HG02642 (cell line): ENCODE measurements around the gene FAM117A.
A peak's percentile ranks its signal among the peaks of the same experiment; 100 is the strongest.

ENCODE experiments used
- ATAC-seq: cut with Tn5 transposase; IDR thresholded peaks from one replicate; pipeline ENCODE4 v1.9.1; 2021; ENCODE audit warnings: mild to moderate bottlenecking; ENCODE audit not compliant: unreplicated experiment, poor library complexity

Gene FAM117A

GRCh38 chr17:49763735-49764558 is at the start of gene FAM117A:
TSS of gene FAM117A (minus strand) at chr17:49764131. CDS start at chr17:49764087, 44 bp downstream.
- ATAC-seq: peak; percentile 92

GRCh38 chr17:49809056-49809455 is 45.1 kb upstream of the FAM117A start:
- ATAC-seq: no peak

GRCh38 chr17:49798738-49799137 is 34.8 kb upstream of the FAM117A start:
- ATAC-seq: no peak

- no peak for ATAC-seq
Measured at GRCh38 chr17:49798182-49798581, 34.3 kb upstream of the FAM117A start.

- ATAC-seq: no peak
Measured at GRCh38 chr17:49795372-49795771, 31.4 kb upstream of the FAM117A start.

GRCh38 chr17:49793309-49793708 is 29.4 kb upstream of the FAM117A start:
- ATAC-seq: no peak

GRCh38 chr17:49789243-49789578 is 25.3 kb upstream of the FAM117A start:
- no peak for ATAC-seq

GRCh38 chr17:49788478-49789242 is 24.7 kb upstream of the FAM117A start, which contains the start of gene KAT7:
TSS of gene KAT7 (plus strand) at chr17:49788681. CDS start at chr17:49788835, 154 bp downstream.
- peak; percentile 92 for ATAC-seq

GRCh38 chr17:49787884-49788477 is 24.1 kb upstream of the FAM117A start:
- ATAC-seq: no peak

- no peak for ATAC-seq
Measured at GRCh38 chr17:49784636-49785035, 20.7 kb upstream of the FAM117A start.

- no peak for ATAC-seq
Measured at GRCh38 chr17:49783791-49784190, 19.9 kb upstream of the FAM117A start.

- no peak for ATAC-seq
Measured at GRCh38 chr17:49783071-49783715, 19.3 kb upstream of the FAM117A start.

GRCh38 chr17:49779739-49780231 is 15.9 kb upstream of the FAM117A start:
- no peak for ATAC-seq

- ATAC-seq: no peak
Measured at GRCh38 chr17:49779156-49779738, 15.3 kb upstream of the FAM117A start.

- ATAC-seq: no peak
Measured at GRCh38 chr17:49777563-49777962, 13.6 kb upstream of the FAM117A start.

GRCh38 chr17:49776551-49777300 is 12.8 kb upstream of the FAM117A start:
- ATAC-seq: no peak

- ATAC-seq: no peak
Measured at GRCh38 chr17:49775546-49776260, 11.8 kb upstream of the FAM117A start.

GRCh38 chr17:49766918-49767530 is 3.1 kb upstream of the FAM117A start:
- ATAC-seq: no peak
